ENCODE data around the gene ADGRV1. TPM values are rescaled to one million over a fixed set of nuclear protein-coding genes. Genes with fewer than 3 reads are reported as not detected.

The ADGRV1 gene
- total RNA-seq, 8 experiments from 2014 or later, result 0.87 to 92.4 (median 44.9) TPM

GRCh38 chr5:91118796-91119195 is 560.2 kb downstream of the ADGRV1 start:
- no peaks in the 10 kb centered on the region for H3K4me1 ChIP-seq (replicated peaks in 1 of 2)
- ATAC-seq (replicated peaks in 6 of 8), result peak in 1 of 8 experiments; percentile 47

GRCh38 chr5:91119217-91119616 is 560.6 kb downstream of the ADGRV1 start:
- no peak overlapping the region for H3K4me3 ChIP-seq
- in situ Hi-C loops (cut with MboI; ENCODE audit: low pct_unique_long_range_greater_than_20kb in 2 of 9, low sequenced_read_pairs in 9 of 9, unreplicated experiment in 9 of 9), result loop anchor here in 6 of 9 experiments (25.0 kb wide), 3 partner anchors 93 to 268 kb away; partner anchors contain the start of gene ARRDC3 (in 3 of the 6)
- ATAC-seq (replicated peaks in 6 of 8), result no peak
- WGBS, 10 experiments, result 50 to 100% (median 79%) methylated on average over 1 to 4 of the region's 4 CpGs; no CpG with 5 or more reads in 2 of the 10 experiments
- H3K4me1 ChIP-seq (replicated peaks in 1 of 2), result no peaks in the 10 kb centered on the region
- no peak overlapping the region for H3K27ac ChIP-seq

More at GRCh38 chr5:91118796-91119195, 560.2 kb downstream of the ADGRV1 start:
- in situ Hi-C loops (cut with MboI; ENCODE audit: low pct_unique_long_range_greater_than_20kb in 2 of 9, low sequenced_read_pairs in 9 of 9, unreplicated experiment in 9 of 9), result loop anchor here in 6 of 9 experiments (25.0 kb wide), 3 partner anchors 94 to 269 kb away; partner anchors contain the start of gene ARRDC3 (in 3 of the 6)
- H3K4me3 ChIP-seq, result no peak overlapping the region
- H3K27ac ChIP-seq, result no peak overlapping the region

GRCh38 chr5:91119981-91120850 is 561.6 kb downstream of the ADGRV1 start:
- 20 to 100% (median 92%) methylated on average over 1 to 6 of the region's 6 CpGs; no CpG with 5 or more reads in 1 of the 10 experiments for WGBS, 10 experiments
- Histone ChIP-seq H3K4me3 (no peak overlapping the region), H3K27ac (no peak overlapping the region), H3K4me1 (replicated peaks in 1 of 2) (no peaks in the 10 kb centered on the region)
- in situ Hi-C loops (cut with MboI; ENCODE audit: low pct_unique_long_range_greater_than_20kb in 2 of 9, low sequenced_read_pairs in 9 of 9, unreplicated experiment in 9 of 9), result loop anchor here in 6 of 9 experiments (25.0 kb wide), 3 partner anchors 92 to 267 kb away; partner anchors contain the start of gene ARRDC3 (in 3 of the 6)
- ATAC-seq (replicated peaks in 6 of 8), result peak in 2 of 8 experiments; percentile 43 to 53

GRCh38 chr5:91121347-91121993 is 562.9 kb downstream of the ADGRV1 start:
- in situ Hi-C loops (cut with MboI; ENCODE audit: low pct_unique_long_range_greater_than_20kb in 2 of 9, low sequenced_read_pairs in 9 of 9, unreplicated experiment in 9 of 9), result loop anchor here in 6 of 9 experiments (25.0 kb wide), 3 partner anchors 91 to 266 kb away; partner anchors contain the start of gene ARRDC3 (in 3 of the 6)
- ATAC-seq (replicated peaks in 6 of 8), result no peak
- no peak overlapping the region for H3K27ac ChIP-seq
- no peak overlapping the region for H3K4me3 ChIP-seq
- H3K4me1 ChIP-seq (replicated peaks in 1 of 2), result no peaks in the 10 kb centered on the region
- WGBS, 10 experiments, result 52 to 100% (median 94%) methylated on average over 2 to 7 of the region's 7 CpGs

GRCh38 chr5:91122651-91123050 is 564.1 kb downstream of the ADGRV1 start:
- Histone ChIP-seq H3K4me3 (no peak overlapping the region), H3K27ac (no peak overlapping the region), H3K4me1 (replicated peaks in 1 of 2) (no peaks in the 10 kb centered on the region)
- ATAC-seq (replicated peaks in 6 of 8), result no peak
- in situ Hi-C loops (cut with MboI; ENCODE audit: low pct_unique_long_range_greater_than_20kb in 2 of 9, low sequenced_read_pairs in 9 of 9, unreplicated experiment in 9 of 9), result loop anchor here in 6 of 9 experiments (25.0 kb wide), 3 partner anchors 90 to 265 kb away; partner anchors contain the start of gene ARRDC3 (in 3 of the 6)
- 100% methylated on average over 1 to 2 of the region's 2 CpGs; no CpG with 5 or more reads in 2 of the 10 experiments for WGBS, 10 experiments

GRCh38 chr5:91123291-91123690 is 564.7 kb downstream of the ADGRV1 start:
- no peak overlapping the region for H3K27ac ChIP-seq
- ATAC-seq (replicated peaks in 6 of 8), result no peak
- no peak overlapping the region for H3K4me3 ChIP-seq
- in situ Hi-C loops (cut with MboI; ENCODE audit: low pct_unique_long_range_greater_than_20kb in 2 of 9, low sequenced_read_pairs in 9 of 9, unreplicated experiment in 9 of 9), result loop anchor here in 6 of 9 experiments (25.0 kb wide), 3 partner anchors 89 to 264 kb away; partner anchors contain the start of gene ARRDC3 (in 3 of the 6)
- 20 to 100% (median 52%) methylated on average over 1 to 3 of the region's 3 CpGs; no CpG with 5 or more reads in 1 of the 10 experiments for WGBS, 10 experiments
- H3K4me1 ChIP-seq (replicated peaks in 1 of 2), result no peaks in the 10 kb centered on the region

GRCh38 chr5:91123901-91124300 is 565.3 kb downstream of the ADGRV1 start:
- no peak for ATAC-seq (replicated peaks in 6 of 8)
- Histone ChIP-seq H3K27ac (no peak overlapping the region), H3K4me3 (no peak overlapping the region), H3K4me1 (replicated peaks in 1 of 2) (no peaks in the 10 kb centered on the region)
- WGBS, 10 experiments, result 29 to 100% (median 92%) methylated on average over 1 to 4 of the region's 4 CpGs; no CpG with 5 or more reads in 1 of the 10 experiments
- in situ Hi-C loops (cut with MboI; ENCODE audit: low pct_unique_long_range_greater_than_20kb in 2 of 9, low sequenced_read_pairs in 9 of 9, unreplicated experiment in 9 of 9), result loop anchor here in 6 of 9 experiments (25.0 kb wide), 3 partner anchors 88 to 263 kb away; partner anchors contain the start of gene ARRDC3 (in 3 of the 6)

GRCh38 chr5:91125916-91126315 is 567.3 kb downstream of the ADGRV1 start:
- H3K27ac ChIP-seq, result no peak overlapping the region
- in situ Hi-C loops (cut with MboI; ENCODE audit: low pct_unique_long_range_greater_than_20kb in 2 of 9, low sequenced_read_pairs in 9 of 9, unreplicated experiment in 9 of 9), result no loop called here
- WGBS, 10 experiments, result 11 to 100% (median 80%) methylated on average over 1 of the region's 1 CpG; no CpG with 5 or more reads in 1 of the 10 experiments
- no peaks in the 10 kb centered on the region for H3K4me1 ChIP-seq (replicated peaks in 1 of 2)
- ATAC-seq (replicated peaks in 6 of 8), result no peak
- H3K4me3 ChIP-seq, result no peak overlapping the region

- 0 to 100% (median 20%) methylated on average over 1 of the region's 1 CpG; no CpG with 5 or more reads in 5 of the 10 experiments for WGBS, 10 experiments
- no peak overlapping the region for H3K4me3 ChIP-seq
- ATAC-seq (replicated peaks in 6 of 8), result peak in 1 of 8 experiments; percentile 47
- no peak overlapping the region for H3K27ac ChIP-seq
- in situ Hi-C loops (cut with MboI; ENCODE audit: low pct_unique_long_range_greater_than_20kb in 2 of 9, low sequenced_read_pairs in 9 of 9, unreplicated experiment in 9 of 9), result no loop called here
- H3K4me1 ChIP-seq (replicated peaks in 1 of 2), result no peaks in the 10 kb centered on the region
Observed at GRCh38 chr5:91126448-91126847, 567.9 kb downstream of the ADGRV1 start.

GRCh38 chr5:91126888-91127287 is 568.3 kb downstream of the ADGRV1 start:
- no peak overlapping the region for H3K27ac ChIP-seq
- in situ Hi-C loops (cut with MboI; ENCODE audit: low pct_unique_long_range_greater_than_20kb in 2 of 9, low sequenced_read_pairs in 9 of 9, unreplicated experiment in 9 of 9), result no loop called here
- ATAC-seq (replicated peaks in 6 of 8), result peak in 1 of 8 experiments; percentile 16

GRCh38 chr5:91127456-91128081 is 569.0 kb downstream of the ADGRV1 start:
- WGBS, 10 experiments, result 17 to 100% (median 58%) methylated on average over 1 of the region's 1 CpG; no CpG with 5 or more reads in 3 of the 10 experiments
- Histone ChIP-seq H3K27ac (no peak overlapping the region), H3K4me1 (replicated peaks in 1 of 2) (no peaks in the 10 kb centered on the region), H3K4me3 (no peak overlapping the region)
- ATAC-seq (replicated peaks in 6 of 8), result peak in 1 of 8 experiments; percentile 25
- in situ Hi-C loops (cut with MboI; ENCODE audit: low pct_unique_long_range_greater_than_20kb in 2 of 9, low sequenced_read_pairs in 9 of 9, unreplicated experiment in 9 of 9), result no loop called here

More at GRCh38 chr5:91126888-91127287, 568.3 kb downstream of the ADGRV1 start:
- 80 to 100% (median 98%) methylated on average over 1 to 2 of the region's 2 CpGs; no CpG with 5 or more reads in 4 of the 10 experiments for WGBS, 10 experiments
- H3K4me3 ChIP-seq, result no peak overlapping the region
- no peaks in the 10 kb centered on the region for H3K4me1 ChIP-seq (replicated peaks in 1 of 2)

GRCh38 chr5:91128604-91129003 is 570.0 kb downstream of the ADGRV1 start:
- no peak overlapping the region for H3K4me3 ChIP-seq
- ATAC-seq (replicated peaks in 6 of 8), result no peak
- WGBS, 10 experiments, result 33 to 100% (median 87%) methylated on average over 1 of the region's 1 CpG; no CpG with 5 or more reads in 2 of the 10 experiments
- no peaks in the 10 kb centered on the region for H3K4me1 ChIP-seq (replicated peaks in 1 of 2)
- in situ Hi-C loops (cut with MboI; ENCODE audit: low pct_unique_long_range_greater_than_20kb in 2 of 9, low sequenced_read_pairs in 9 of 9, unreplicated experiment in 9 of 9), result no loop called here
- no peak overlapping the region for H3K27ac ChIP-seq
